Stimulated activated CD8-positive, alpha-beta memory T cell treated with anti-CD3 and anti-CD28 coated beads, Interleukin-7, amount 100 ng/mL, for 48 hours (primary cell): Measurements from ENCODE around the gene NCOA7.
"Not testable (repeated sequence)": the region's sequence is repeated elsewhere in the genome, so short reads cannot be mapped to it uniquely, and the experiment has no call there.

Source experiments
- DNase-seq, 2 donors: peaks; one replicate each; pipeline ENCODE4 v3.0.0-alpha.2; 2020; ENCODE audit warnings: low read depth in 1 of 2; ENCODE audit errors: extremely low read depth in 1 of 2

NCOA7 gene

DNA sequence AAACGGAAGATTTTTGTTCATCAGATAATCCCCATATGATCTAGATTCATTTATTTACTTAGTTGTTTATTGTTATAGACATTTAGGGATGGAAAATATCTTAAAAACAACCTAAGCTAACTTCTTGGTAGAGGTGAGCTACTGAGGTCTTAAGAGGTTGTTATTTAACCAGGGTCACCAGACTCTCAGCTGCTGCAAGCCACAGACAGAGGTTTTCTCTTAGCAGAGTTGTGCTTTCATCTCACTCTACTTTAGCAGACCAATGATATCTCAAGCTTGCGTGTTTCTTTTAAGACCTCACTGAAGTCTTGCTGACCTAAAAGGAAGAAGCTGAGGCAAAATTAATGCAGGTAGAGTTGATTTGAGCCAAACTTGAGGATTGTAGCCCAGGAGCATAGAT lies 43.6 kb downstream of the NCOA7 start:
- no peak for DNase-seq

DNA sequence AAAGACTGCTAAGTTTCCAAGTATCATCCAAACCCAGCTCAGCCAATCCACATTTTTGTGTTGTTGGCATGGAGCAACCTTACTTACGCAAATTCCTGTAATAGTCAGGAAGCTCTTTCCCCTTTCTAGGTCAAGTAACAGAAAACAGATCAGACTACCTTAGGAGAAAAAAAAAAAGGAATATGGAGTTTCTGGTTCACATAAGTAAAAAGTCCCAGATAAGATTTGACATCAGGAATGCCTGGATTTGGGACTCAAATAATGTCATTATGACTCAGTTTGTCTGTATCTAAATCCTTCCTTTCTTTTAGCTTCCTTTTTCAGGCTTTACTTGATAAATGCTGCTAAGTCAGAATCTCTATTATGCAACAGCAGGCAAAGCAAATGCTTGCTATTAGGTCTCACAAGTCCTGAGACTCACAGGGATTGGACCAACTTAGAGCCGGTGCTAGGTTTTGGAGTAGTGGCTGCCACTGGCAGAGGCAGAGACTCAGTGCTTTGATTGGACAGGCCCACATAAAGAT lies 44.5 kb downstream of the NCOA7 start:
- no peak for DNase-seq

DNA sequence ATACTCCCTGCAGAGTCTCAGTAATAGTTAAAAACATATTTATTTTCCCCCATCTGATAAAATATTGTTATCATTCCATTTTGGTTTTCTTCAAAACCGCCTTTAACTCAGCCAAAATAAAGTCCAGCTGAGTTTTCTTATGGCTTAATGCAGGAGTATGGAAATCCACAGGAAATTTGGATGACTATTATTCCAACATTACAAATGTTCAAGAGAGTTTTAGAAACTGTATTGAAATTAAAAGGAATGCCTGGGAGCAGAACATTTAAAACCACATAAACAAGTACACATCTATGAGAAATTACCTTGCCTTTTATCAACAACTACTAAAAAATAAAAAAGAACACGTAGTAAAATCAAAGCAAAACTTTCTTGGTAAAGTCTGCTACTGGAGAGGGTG lies 45.7 kb downstream of the NCOA7 start:
- no peak for DNase-seq

DNA sequence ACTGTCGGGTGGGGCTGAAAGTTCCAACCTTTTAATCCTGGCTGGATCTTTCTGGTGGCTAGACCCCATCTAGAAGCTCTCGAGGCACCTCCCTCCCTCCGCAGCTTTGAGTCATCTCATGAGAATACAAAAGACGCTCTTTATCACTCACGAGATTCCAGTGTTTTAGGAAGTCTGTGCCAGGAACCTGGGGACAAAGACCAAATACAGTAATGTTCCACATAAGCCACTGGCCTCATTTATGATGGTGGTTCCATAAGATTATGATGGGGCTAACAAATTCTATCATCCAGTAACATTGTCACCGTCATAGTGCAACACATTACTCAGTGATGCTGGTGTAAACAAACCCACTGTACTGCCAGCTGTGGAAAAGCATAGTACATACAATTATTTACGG lies 48.7 kb downstream of the NCOA7 start:
- DNase-seq = no peak

DNA sequence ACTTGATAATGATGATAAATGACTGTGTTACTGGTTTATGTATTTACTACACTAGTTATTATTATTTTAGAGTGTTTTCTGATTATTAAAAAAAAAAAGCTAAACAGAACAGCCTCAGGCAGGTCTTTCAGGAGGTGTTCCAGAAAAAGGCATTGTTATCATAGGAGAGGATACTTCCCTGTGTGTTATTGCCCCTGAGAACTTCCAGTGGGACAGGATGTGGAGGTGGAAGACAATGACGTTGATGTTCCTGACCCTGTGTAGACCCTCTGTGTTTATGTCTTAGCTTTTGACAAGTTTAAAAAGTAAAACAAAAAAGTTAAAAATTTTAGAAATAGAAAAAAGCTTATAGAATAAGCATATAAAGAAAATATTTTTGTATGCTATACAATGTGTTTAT lies 49.1 kb downstream of the NCOA7 start:
- no peak for DNase-seq

DNA sequence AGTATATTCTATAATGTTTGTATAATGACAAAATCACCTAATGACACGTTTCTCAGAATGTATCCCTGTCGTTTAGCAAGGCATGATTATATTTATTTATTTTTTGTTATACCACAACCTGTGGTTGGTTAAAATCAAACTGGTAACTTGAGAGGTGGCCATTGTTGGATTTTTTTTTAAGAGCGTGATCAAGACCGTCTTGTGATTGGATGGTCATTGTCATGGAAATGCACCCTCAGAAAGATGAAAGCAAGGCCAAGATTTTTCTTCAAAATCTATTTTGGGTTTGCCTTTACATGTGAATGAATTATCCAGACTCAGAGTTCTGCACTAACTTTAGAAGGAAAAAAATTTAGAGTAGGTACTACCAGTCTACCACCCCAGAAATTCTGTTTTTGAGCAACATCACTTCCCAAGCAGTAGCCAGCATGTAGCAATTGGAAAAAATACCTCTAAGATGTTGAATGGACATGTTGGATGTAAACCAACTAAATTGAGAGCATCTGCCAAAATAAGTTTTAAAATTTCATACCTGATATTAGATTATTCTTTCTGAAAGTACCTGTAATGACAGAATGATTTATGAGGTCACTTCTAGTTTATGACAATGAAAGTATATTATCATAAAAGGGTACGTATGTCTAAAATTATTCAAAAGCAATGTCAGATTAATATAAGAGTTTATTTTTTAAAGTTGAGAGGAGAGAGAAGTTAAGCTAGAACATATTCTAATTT lies 50.8 kb downstream of the NCOA7 start:
- DNase-seq = no peak

DNA sequence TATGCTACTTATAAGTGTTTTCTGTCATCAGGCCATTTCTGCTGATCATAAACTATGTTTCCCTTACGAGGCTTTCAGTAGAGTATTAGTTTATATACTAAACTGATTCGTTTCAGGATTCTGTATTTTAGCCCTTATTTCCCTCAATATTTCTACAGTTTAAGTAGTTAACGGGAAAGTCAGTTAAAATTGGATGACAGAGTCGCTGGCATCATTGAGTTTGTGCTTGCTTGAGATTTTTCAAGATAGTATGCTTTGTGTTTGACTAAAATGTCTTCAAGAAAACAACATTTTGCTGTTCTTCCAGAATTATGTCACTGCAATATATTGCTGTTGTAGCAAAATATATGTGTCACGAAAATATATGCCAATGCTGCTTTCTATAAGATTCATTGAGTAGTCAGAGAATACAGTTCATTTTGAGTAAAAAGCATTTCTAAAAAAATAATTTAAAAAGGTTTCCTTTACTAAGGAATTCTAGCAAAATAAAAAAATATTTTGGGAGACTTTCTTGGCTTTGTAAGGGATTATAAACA lies 51.4 kb downstream of the NCOA7 start:
- no peak for DNase-seq

- DNase-seq = no peak
These were observed 52.8 kb downstream of the NCOA7 start for GRCh38 chr6:125843593-125843992.

DNA sequence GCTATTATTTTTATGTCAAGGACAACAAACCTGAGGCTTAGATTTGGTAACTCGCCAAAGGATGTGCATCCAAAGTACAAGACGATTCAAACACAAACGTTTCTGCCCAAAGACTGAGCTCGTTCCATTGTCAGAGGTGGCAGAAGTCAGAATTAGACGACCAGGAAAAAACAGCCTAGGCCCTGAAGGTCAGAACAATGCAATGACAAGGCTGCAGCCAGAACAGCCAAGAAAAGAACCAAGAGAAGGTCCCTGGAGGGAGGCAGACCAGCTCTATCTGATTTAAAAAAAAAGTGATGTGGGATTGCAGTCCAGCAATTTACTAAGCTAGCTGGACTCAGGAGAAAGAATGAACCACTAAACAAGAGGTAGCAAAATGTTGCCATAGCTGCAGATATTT lies 54.2 kb downstream of the NCOA7 start:
- no peak for DNase-seq

DNA sequence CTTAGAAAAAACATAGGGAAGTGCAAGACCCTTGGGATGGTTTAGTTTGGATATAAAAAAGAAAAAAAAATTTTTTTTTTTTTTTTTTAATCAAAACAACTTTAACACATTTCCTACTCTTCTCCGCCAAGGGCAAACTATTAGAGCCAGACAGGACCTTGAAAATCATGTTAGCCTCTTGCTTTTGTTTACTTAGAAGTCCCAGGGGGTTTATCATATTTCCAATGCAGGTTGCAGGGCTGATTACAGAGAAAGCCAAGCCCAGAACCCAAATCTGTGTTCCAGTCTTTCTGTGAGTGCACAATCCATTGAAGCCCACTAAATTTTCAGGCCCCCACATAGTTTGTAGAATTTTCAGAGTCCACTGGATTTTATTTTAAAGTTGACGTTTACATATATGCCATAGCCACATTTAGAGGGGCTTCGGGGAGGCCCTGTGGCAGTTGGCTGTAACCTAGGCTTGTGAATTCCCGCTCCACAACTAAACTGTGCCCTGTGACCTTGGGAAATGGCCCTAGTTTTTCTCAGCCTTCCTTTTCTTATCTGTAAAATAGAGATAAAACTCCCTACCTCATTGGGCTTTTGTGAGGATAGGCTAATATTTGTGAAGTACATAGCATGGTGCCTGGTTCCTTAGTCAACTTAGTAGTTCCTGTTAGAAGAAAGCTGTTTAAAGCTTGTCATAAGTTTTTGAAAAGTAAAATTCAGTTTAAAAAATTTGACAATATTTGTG lies 55.7 kb downstream of the NCOA7 start:
- DNase-seq = no peak

DNA sequence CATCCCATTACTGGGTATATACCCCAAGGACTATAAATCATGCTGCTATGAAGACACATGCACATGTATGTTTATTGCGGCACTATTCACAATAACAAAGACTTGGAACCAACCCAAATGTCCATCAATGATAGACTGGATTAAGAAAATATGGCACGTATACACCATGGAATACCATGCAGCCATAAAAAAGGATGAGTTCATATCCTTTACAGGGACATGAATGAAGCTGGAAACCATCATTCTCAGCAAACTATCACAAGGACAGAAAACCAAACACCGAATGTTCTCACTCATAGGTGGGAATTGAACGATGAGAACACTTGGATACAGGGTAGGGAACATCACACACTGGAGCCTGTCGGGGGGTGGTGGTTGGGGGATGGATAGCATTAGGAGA lies 57.5 kb downstream of the NCOA7 start:
- DNase-seq = not testable (repeated sequence)

DNA sequence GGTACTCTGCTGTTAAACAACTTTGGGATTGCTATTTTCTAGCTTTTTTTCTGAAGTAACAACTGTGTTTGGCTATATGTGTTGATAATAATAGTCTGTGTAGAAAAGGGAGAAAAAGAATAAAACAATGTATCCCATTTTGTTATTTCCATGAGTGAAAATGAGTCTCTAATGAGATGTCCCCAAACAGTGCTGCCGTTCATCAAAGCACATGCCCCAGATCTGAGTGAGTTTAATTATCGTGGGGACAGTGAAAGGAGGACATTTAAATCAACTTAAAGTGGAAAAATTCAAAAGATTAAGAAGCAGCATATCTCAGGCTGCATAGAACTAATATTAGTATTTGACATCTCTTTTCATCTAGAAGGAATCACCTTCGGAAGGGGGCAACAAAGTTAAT lies 59.6 kb downstream of the NCOA7 start:
- no peak for DNase-seq

DNA sequence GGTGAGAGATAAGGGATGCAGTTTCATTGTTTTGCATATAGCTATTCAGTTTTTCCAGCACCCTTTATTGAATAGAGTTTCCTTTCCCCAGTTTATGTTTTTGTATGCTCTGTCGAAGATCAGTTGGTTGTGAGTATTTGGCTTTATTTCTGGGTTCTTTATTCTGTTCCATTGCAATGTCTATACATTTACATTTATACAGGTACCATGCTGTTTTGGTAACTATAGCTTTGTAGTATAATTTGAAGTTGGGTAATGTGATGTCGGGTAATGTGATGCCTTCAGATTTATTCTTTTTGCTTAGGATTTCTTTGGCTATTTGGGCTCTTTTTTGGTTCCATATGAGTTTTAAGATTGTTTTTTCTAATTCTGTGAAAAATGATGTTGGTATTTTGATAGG lies 61.8 kb downstream of the NCOA7 start:
- no peak for DNase-seq

GRCh38 chr6:125853168-125853567 lies 62.4 kb downstream of the NCOA7 start:
- DNase-seq = no peak

GRCh38 chr6:125853756-125854155 lies 63.0 kb downstream of the NCOA7 start:
- no peak for DNase-seq

- no peak for DNase-seq
These were observed 63.6 kb downstream of the NCOA7 start for GRCh38 chr6:125854355-125854754.

GRCh38 chr6:125855783-125856182 lies 65.0 kb downstream of the NCOA7 start:
- DNase-seq = no peak

GRCh38 chr6:125857846-125858245 lies 67.1 kb downstream of the NCOA7 start:
- DNase-seq = no peak

DNA sequence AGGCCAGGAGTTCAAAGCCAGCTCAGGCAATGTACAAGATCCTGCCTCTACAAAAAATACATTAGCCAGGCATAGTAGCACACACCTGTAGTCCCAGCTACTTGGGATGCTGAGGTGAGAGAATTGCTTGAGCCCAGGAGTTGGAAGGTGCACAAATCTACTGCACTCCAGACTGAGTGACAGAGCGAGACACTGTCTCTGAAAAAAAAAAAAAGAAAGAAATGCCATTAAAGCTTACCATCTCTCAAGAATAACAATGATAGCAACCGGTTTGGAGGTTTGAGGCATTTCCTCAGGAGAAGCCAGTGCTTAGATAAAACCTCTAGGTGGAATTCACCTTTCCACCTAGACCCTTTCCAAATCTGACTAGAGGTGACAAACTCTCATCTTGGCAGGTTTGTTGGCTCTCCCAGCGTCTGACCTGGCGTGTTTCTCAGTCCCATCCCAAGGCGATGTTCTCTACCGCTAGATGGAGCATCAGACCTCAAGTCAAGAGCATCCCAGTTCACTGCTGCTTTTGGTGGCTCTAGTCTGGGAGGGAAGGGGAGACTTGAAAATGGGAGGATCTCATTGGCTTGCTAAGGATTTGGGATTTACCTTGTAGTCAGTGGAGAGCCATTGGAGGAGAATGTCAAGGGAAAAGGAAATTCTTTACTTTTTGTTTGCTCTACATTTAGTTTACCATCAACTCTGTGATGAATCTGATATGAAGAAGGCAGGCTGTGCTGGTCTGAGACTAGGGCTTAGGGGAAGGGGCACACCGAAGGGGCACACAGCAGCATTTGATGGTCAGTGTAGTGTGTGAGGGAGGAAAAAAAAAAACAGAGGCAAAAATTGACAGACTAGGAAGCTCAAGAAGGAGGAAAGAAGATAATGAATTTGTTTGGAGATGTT lies 67.9 kb downstream of the NCOA7 start:
- peak in 1 of 2 donors; percentile 5 for DNase-seq

DNA sequence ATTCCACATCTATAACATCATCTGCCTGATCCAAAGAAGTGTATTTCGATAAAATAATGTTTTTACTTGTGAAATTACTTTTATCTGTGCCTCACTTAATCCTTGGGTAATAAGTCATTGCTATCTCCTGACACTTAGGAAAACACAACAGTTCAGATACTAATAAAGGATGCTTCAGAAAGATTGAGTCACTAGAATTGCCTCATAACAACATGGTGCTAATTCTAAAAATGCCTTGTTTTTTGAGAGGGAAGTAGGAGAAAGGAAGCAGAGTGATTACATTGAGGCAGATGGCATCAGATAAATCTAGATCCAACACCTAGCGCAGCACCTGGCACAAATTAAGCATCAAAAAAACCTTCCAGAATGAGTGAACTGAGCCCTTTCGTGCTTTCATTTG lies 69.0 kb downstream of the NCOA7 start:
- no peak for DNase-seq

- no peak for DNase-seq
These were observed 72.3 kb downstream of the NCOA7 start for GRCh38 chr6:125863023-125863422.
